IMR-90 (cell line): ENCODE results near the gene NAV2. TPM values are rescaled to one million over a fixed set of nuclear protein-coding genes. Genes with fewer than 3 reads are reported as not detected.

Experiments used
- ATAC-seq: fragments of 200-7000 bp; cut with Tn5 transposase; 2 replicates; pipeline ENCODE4 v1.9.1; 2020; ENCODE audit warnings: low read depth, mild to moderate bottlenecking, moderate library complexity
- BruUV-seq: library from RNA; stranded (reverse); fragments of 400-500 nt; replicated peaks from 2 replicates; lab custom pipeline; 2021; lab: Mats Ljungman, UMichigan
- CTCF ChIA-PET: fragments of 300-600 bp; formaldehyde crosslinking; extraction: SDS; loops from one replicate; lab custom pipeline; 2021; ENCODE audit warnings: antibody characterized with exemption; lab: Yijun Ruan, JAX
- POLR2A ChIA-PET: fragments of 300-600 bp; sonication (Branson Sonifier 250); formaldehyde crosslinking; loops from one replicate; lab custom pipeline; 2022; ENCODE audit warnings: antibody characterized with exemption; ENCODE audit not compliant: unreplicated experiment; lab: Charles Lee
- DNase-seq: peaks from one replicate; pipeline ENCODE4 v3.0.0; 2013
- H2AFZ ChIP-seq: replicated peaks from 2 replicates; pipeline ENCODE3; 2013; ENCODE audit warnings: low read length, mild to moderate bottlenecking; ENCODE audit not compliant: poor library complexity
- H2AK5ac ChIP-seq: 2 replicates; pipeline ENCODE4 v1.6.1; 2013; ENCODE audit warnings: low read depth, low read length, inconsistent platforms
- H2AK9ac ChIP-seq: replicated peaks from 2 replicates; pipeline ENCODE3; 2013; ENCODE audit warnings: mild to moderate bottlenecking, low read depth, low read length, moderate library complexity; ENCODE audit not compliant: poor library complexity
- H2BK120ac ChIP-seq: 2 replicates; pipeline ENCODE4 v1.6.1; 2013; ENCODE audit warnings: low read depth, low read length, inconsistent platforms
- H2BK15ac ChIP-seq: 3 replicates; pipeline ENCODE4 v1.6.1; 2013; ENCODE audit warnings: low read depth, low read length, inconsistent platforms
- H2BK20ac ChIP-seq: 2 replicates; pipeline ENCODE4 v1.6.1; 2013; ENCODE audit warnings: low read depth, mild to moderate bottlenecking, inconsistent platforms, low read length, moderate library complexity
- H2BK5ac ChIP-seq: 2 replicates; pipeline ENCODE4 v1.6.1; 2013; ENCODE audit warnings: mild to moderate bottlenecking, low read depth, low read length, inconsistent platforms; ENCODE audit not compliant: poor library complexity, severe bottlenecking
- H3K14ac ChIP-seq: replicated peaks from 2 replicates; pipeline ENCODE4 v1.6.1; 2013; ENCODE audit warnings: low read depth, low read length, inconsistent platforms
- H3K18ac ChIP-seq: 2 replicates; pipeline ENCODE4 v1.6.1; 2013; ENCODE audit warnings: low read depth, low read length, control low read depth
- H3K23ac ChIP-seq: 2 replicates; pipeline ENCODE4 v1.6.1; 2013; ENCODE audit warnings: low read depth, low read length, inconsistent platforms
- H3K27ac ChIP-seq: 2 replicates; pipeline ENCODE4 v1.5.1; 2013; ENCODE audit warnings: mild to moderate bottlenecking, control low read depth, low read length; ENCODE audit not compliant: insufficient read depth
- H3K27me3 ChIP-seq: 2 replicates; pipeline ENCODE4 v1.6.1; 2013; ENCODE audit warnings: low read length; ENCODE audit not compliant: control insufficient read depth, insufficient read depth
- H3K36me3 ChIP-seq: 2 replicates; pipeline ENCODE4 v1.6.1; 2013; ENCODE audit warnings: low read length, mixed read lengths; ENCODE audit not compliant: control insufficient read depth, insufficient read depth
- H3K4ac ChIP-seq: 2 replicates; pipeline ENCODE4 v1.6.1; 2013; ENCODE audit warnings: low read depth, low read length, inconsistent platforms
- H3K4me1 ChIP-seq: 2 replicates; pipeline ENCODE4 v1.6.1; 2013; ENCODE audit warnings: low read length, mixed read lengths; ENCODE audit not compliant: control insufficient read depth, insufficient read depth
- H3K4me2 ChIP-seq: 2 replicates; pipeline ENCODE4 v1.6.1; 2013; ENCODE audit warnings: low read depth, mild to moderate bottlenecking, control low read depth, low read length, moderate library complexity
- H3K4me3 ChIP-seq: 2 replicates; pipeline ENCODE4 v1.5.1; 2013; ENCODE audit warnings: low read depth, mild to moderate bottlenecking, control low read depth, low read length, moderate library complexity; ENCODE audit not compliant: insufficient read depth
- H3K56ac ChIP-seq: 2 replicates; pipeline ENCODE4 v1.6.1; 2013; ENCODE audit warnings: low read length, inconsistent platforms; ENCODE audit not compliant: insufficient read depth; ENCODE audit errors: extremely low read depth
- H3K79me1 ChIP-seq, 2 experiments: 2 replicates each; pipeline ENCODE4 v1.6.1; 2013; ENCODE audit warnings: low read length in 2 of 2, inconsistent platforms in 1 of 2, low read depth in 1 of 2
- H3K9ac ChIP-seq: 2 replicates; pipeline ENCODE4 v1.6.1; 2013; ENCODE audit warnings: low read depth, low read length, control low read depth
- H3K9me1 ChIP-seq: 2 replicates; pipeline ENCODE4 v1.6.1; 2013; ENCODE audit warnings: low read length, inconsistent platforms; ENCODE audit not compliant: insufficient read depth
- H3K9me3 ChIP-seq: 2 replicates; pipeline ENCODE4 v1.6.1; 2013; ENCODE audit warnings: low read length; ENCODE audit not compliant: control insufficient read depth, insufficient read depth
- H4K20me1 ChIP-seq: 2 replicates; pipeline ENCODE4 v1.6.1; 2013; ENCODE audit warnings: low read length, inconsistent platforms; ENCODE audit not compliant: insufficient read depth
- H4K5ac ChIP-seq: 2 replicates; pipeline ENCODE4 v1.6.1; 2013; ENCODE audit warnings: mild to moderate bottlenecking, low read depth, low read length, control low read depth
- H4K8ac ChIP-seq, 2 experiments: 2 replicates each; pipeline ENCODE4 v1.6.1; 2013; ENCODE audit warnings: low read depth in 2 of 2, low read length in 2 of 2, control low read depth in 1 of 2, inconsistent platforms in 1 of 2
- H4K91ac ChIP-seq: 2 replicates; pipeline ENCODE4 v1.6.1; 2013; ENCODE audit warnings: low read depth, low read length, inconsistent platforms; ENCODE audit not compliant: insufficient read depth
- BHLHE40 ChIP-seq: fragments of 150-350 bp; IDR thresholded peaks from 2 replicates; pipeline ENCODE4 v1.6.1; 2016; ENCODE audit warnings: mild to moderate bottlenecking, low read depth, low read length
- CEBPB ChIP-seq: IDR thresholded peaks from 2 replicates; pipeline ENCODE4 v1.6.1; 2012; ENCODE audit warnings: low read depth, low read length, improper control_type of control experiment
- CHD1 ChIP-seq: IDR thresholded peaks from 2 replicates; pipeline ENCODE4 v1.6.1; 2012; ENCODE audit warnings: low read depth, low read length, improper control_type of control experiment
- FOS ChIP-seq: fragments of 150-350 bp; IDR thresholded peaks from 2 replicates; pipeline ENCODE4 v1.6.1; 2016; ENCODE audit warnings: low read depth, low read length
- MAFK ChIP-seq: IDR thresholded peaks from 2 replicates; pipeline ENCODE4 v1.6.1; 2012; ENCODE audit warnings: low read depth, low read length, improper control_type of control experiment
- MAZ ChIP-seq: IDR thresholded peaks from 2 replicates; pipeline ENCODE4 v1.6.1; 2012; ENCODE audit warnings: low read depth, mild to moderate bottlenecking, low read length, improper control_type of control experiment, moderate library complexity, borderline replicate concordance
- NFE2L2 ChIP-seq: fragments of 150-350 bp; IDR thresholded peaks from 2 replicates; pipeline ENCODE4 v1.6.1; 2016; ENCODE audit warnings: low read depth, mild to moderate bottlenecking, low read length
- POLR2A ChIP-seq: IDR thresholded peaks from 2 replicates; pipeline ENCODE4 v1.6.1; 2012; ENCODE audit warnings: mild to moderate bottlenecking, low read depth, low read length
- RAD21 ChIP-seq: IDR thresholded peaks from 2 replicates; pipeline ENCODE4 v1.6.1; 2012; ENCODE audit warnings: low read length, improper control_type of control experiment
- RCOR1 ChIP-seq: IDR thresholded peaks from 2 replicates; pipeline ENCODE4 v1.6.1; 2012; ENCODE audit warnings: mild to moderate bottlenecking, low read length, improper control_type of control experiment; ENCODE audit not compliant: insufficient replicate concordance
- RFX5 ChIP-seq: IDR thresholded peaks from 2 replicates; pipeline ENCODE4 v1.8.0; 2012; ENCODE audit warnings: low read depth, mild to moderate bottlenecking, low read length, moderate library complexity
- SMC3 ChIP-seq: fragments of 150-350 bp; IDR thresholded peaks from 2 replicates; pipeline ENCODE4 v1.6.1; 2016; ENCODE audit warnings: low read depth, mild to moderate bottlenecking, antibody characterized with exemption, low read length, moderate library complexity
- WGBS, 2 experiments: methylation state at CpG; one replicate each; pipeline versions ENCODE4 v1.1.5 to v1.1.7; 2013; ENCODE audit warnings: missing lambda C conversion rate in 2 of 2; ENCODE audit not compliant: insufficient read length in 1 of 2; ENCODE audit errors: extremely low coverage in 2 of 2; 5-methylcytosine and 5-hydroxymethylcytosine counted together
- dilution Hi-C: fragments of 300-500 bp; cut with HindIII; formaldehyde crosslinking; loops from one replicate; pipeline ENCODE4 v1.14.3; 2018; ENCODE audit warnings: low sequenced_read_pairs; ENCODE audit not compliant: unreplicated experiment
- in situ Hi-C: fragments of 300-500 bp; cut with MboI; formaldehyde crosslinking; loops from 3 replicates; pipeline ENCODE4 v1.14.3; 2019; ENCODE audit warnings: low sequenced_read_pairs, inconsistent platforms, mixed read lengths
- intact Hi-C: fragments of 100-400 bp; cut with micrococcal nuclease; formaldehyde crosslinking; loops from 2 replicates; pipeline ENCODE4 v1.10.0; 2022
- polyA plus RNA-seq, 3 experiments: library from polyadenylated mRNA; depleted of rRNA; stranded (reverse); fragments of >200 nt; gene quantifications; 2 replicates each; pipeline ENCODE4 v1.2.3, GENCODE V29; 2012; ENCODE audit warnings: low replicate concordance in 1 of 3
- total RNA-seq: library from RNA; depleted of rRNA; stranded (reverse); fragments of >200 nt; gene quantifications from 2 replicates; pipeline ENCODE4 v1.2.3, GENCODE V29; 2012
- TF ChIP-seq, protein P1 (sequence below): fragments of 150-350 bp; IDR thresholded peaks from 2 replicates; pipeline ENCODE4 v1.6.1; 2016; ENCODE audit warnings: low read depth, mild to moderate bottlenecking, low read length, moderate library complexity, borderline replicate concordance
- TF ChIP-seq, protein P2 (sequence below): fragments of 150-350 bp; IDR thresholded peaks from 2 replicates; pipeline ENCODE4 v1.6.1; 2017; ENCODE audit warnings: mild to moderate bottlenecking, antibody characterized with exemption, low read length, low read depth
- TF ChIP-seq, protein P3 (sequence below): conservative IDR thresholded peaks from 2 replicates; pipeline ENCODE4 v1.5.1; 2012; ENCODE audit warnings: mild to moderate bottlenecking, low read depth, low read length, improper control_type of control experiment

The NAV2 gene
- total and polyA plus RNA-seq, 2 of the 4 experiments (the other 2 are of a cell fraction): 4.5 to 12.6 TPM

DNA sequence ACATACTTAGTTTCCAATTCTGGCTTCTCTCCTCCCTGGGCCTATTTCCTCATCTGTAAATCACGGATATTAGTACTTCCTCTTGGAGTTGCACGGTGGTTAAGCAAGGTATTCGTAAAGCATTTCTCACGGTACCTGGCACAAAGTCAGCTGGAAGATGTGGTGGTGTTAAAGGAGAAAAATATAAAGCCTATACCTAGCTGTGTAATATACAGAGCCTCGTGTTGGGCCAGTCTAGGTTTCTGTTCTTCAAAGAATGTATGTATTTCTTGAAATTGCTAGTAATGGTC, 400.5 kb downstream of the NAV2 start:
- H2AK5ac ChIP-seq: peak overlapping the region; percentile 83; the same call in 1 of the 2 replicates
- H3K27me3 ChIP-seq: no peaks in the 10 kb centered on the region
- intact Hi-C loops (no loop called here), in situ Hi-C loops (no loop called here), dilution Hi-C loops (no loop called here)
- no peak overlapping the region for H2AK9ac ChIP-seq
- H3K9me1 ChIP-seq: peaks cover 37% of the 10 kb centered on the region
- CTCF ChIA-PET: interaction anchor here (1.2 to 2.0 kb wide), 2 partner anchors 15 to 20 kb away, joined by 4 to 9 read pairs; no protein-coding TSS in a partner anchor
- 0 out of 2 replicates have a peak overlapping the region, but pooled peaks have one; percentile 9 for H4K91ac ChIP-seq
- H3K4me3 ChIP-seq: no peak overlapping the region
- WGBS, 2 experiments: no CpG with 5 or more reads among the region's 5 CpGs
- H3K18ac ChIP-seq: peak overlapping the region; percentile 16
- H3K14ac ChIP-seq: peak overlapping the region; percentile 3; the same call in 1 of the 2 replicates
- H3K4me2 ChIP-seq: no peak overlapping the region
- H3K27ac ChIP-seq: no peak overlapping the region
- H3K56ac ChIP-seq: no peak overlapping the region
- BruUV-seq: no TSS peak
- POLR2A ChIA-PET: no interaction called here
- no peak overlapping the region for H2AFZ ChIP-seq
- no peak overlapping the region for H3K9ac ChIP-seq
- DNase-seq: no peak
- H2BK15ac ChIP-seq: peak overlapping the region; percentile 60; the same call in 2 of the 3 replicates
- H3K4me1 ChIP-seq: peaks cover 19% of the 10 kb centered on the region
- peaks cover 3 to 9% of the 10 kb centered on the region in 2 experiments; a peak in 3 of 4 replicates for H3K79me1 ChIP-seq
- peak overlapping the region; percentile 41; the same call in 1 of the 2 replicates for H4K5ac ChIP-seq
- no peak for TF ChIP-seq MAZ
- TF ChIP-seq POLR2A: no peak
- no peak for TF ChIP-seq NFE2L2
- TF ChIP-seq RFX5: no peak
- TF ChIP-seq, protein P1, sequence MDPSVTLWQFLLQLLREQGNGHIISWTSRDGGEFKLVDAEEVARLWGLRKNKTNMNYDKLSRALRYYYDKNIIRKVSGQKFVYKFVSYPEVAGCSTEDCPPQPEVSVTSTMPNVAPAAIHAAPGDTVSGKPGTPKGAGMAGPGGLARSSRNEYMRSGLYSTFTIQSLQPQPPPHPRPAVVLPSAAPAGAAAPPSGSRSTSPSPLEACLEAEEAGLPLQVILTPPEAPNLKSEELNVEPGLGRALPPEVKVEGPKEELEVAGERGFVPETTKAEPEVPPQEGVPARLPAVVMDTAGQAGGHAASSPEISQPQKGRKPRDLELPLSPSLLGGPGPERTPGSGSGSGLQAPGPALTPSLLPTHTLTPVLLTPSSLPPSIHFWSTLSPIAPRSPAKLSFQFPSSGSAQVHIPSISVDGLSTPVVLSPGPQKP: no peak
- TF ChIP-seq FOS: no peak
- TF ChIP-seq, protein P2, sequence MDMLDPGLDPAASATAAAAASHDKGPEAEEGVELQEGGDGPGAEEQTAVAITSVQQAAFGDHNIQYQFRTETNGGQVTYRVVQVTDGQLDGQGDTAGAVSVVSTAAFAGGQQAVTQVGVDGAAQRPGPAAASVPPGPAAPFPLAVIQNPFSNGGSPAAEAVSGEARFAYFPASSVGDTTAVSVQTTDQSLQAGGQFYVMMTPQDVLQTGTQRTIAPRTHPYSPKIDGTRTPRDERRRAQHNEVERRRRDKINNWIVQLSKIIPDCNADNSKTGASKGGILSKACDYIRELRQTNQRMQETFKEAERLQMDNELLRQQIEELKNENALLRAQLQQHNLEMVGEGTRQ: no peak
- TF ChIP-seq RCOR1: no peak
- TF ChIP-seq CEBPB: no peak
- TF ChIP-seq CHD1: no peak
- TF ChIP-seq, protein P3, sequence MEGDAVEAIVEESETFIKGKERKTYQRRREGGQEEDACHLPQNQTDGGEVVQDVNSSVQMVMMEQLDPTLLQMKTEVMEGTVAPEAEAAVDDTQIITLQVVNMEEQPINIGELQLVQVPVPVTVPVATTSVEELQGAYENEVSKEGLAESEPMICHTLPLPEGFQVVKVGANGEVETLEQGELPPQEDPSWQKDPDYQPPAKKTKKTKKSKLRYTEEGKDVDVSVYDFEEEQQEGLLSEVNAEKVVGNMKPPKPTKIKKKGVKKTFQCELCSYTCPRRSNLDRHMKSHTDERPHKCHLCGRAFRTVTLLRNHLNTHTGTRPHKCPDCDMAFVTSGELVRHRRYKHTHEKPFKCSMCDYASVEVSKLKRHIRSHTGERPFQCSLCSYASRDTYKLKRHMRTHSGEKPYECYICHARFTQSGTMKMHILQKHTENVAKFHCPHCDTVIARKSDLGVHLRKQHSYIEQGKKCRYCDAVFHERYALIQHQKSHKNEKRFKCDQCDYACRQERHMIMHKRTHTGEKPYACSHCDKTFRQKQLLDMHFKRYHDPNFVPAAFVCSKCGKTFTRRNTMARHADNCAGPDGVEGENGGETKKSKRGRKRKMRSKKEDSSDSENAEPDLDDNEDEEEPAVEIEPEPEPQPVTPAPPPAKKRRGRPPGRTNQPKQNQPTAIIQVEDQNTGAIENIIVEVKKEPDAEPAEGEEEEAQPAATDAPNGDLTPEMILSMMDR: no peak
- TF ChIP-seq MAFK: no peak
- no peak for TF ChIP-seq BHLHE40
- TF ChIP-seq SMC3: no peak
- no peak for TF ChIP-seq RAD21
- peaks cover 15% of the 10 kb centered on the region for H4K20me1 ChIP-seq
- H3K36me3 ChIP-seq: peaks cover 10% of the 10 kb centered on the region; the same call in 1 of the 2 replicates
- H2BK20ac ChIP-seq: peak overlapping the region; percentile 17
- H3K9me3 ChIP-seq: no peaks in the 10 kb centered on the region
- H3K4ac ChIP-seq: peak overlapping the region; percentile 75; the same call in 1 of the 2 replicates
- H3K23ac ChIP-seq: no peak overlapping the region
- no peak for ATAC-seq
- H2BK120ac ChIP-seq: peak overlapping the region; percentile 98; the same call in 1 of the 2 replicates
- no peak overlapping the region for H2BK5ac ChIP-seq
- H4K8ac ChIP-seq: peak overlapping the region; percentile 30 to 94; a peak in 2 of 4 replicates
